Measurements from ENCODE around the gene RASAL2. TPM values are rescaled to one million over a fixed set of nuclear protein-coding genes. Genes with fewer than 3 reads are reported as not detected.
A peak's percentile ranks its signal among the peaks of the same experiment; 100 is the strongest.

RASAL2 gene
- total and polyA plus RNA-seq, 2 donors (not counting 1 experiment from before 2014, with no cell fraction given): 0.12 TPM; not detected in 1

GRCh38 chr1:178405137-178405536 lies 311.2 kb downstream of the RASAL2 start:
- no peak overlapping the region for H3K27ac ChIP-seq (ENCODE audit: low read length in 2 of 2)
- H3K27me3 Mint-ChIP-seq: peaks cover 8% of the 10 kb centered on the region
- H4K20me1 ChIP-seq (ENCODE audit: control insufficient read depth, insufficient read depth, low read length, poor library complexity, severe bottlenecking): no peaks in the 10 kb centered on the region
- no peaks in the 10 kb centered on the region for H3K9me3 Mint-ChIP-seq (ENCODE audit: insufficient read depth)
- DNase-seq (no peak), ATAC-seq (ENCODE audit: low read depth) (no peak)
- ChIA-PET POLR2A (no interaction called here), CTCF (no interaction called here)
- no peaks in the 10 kb centered on the region for H3K36me3 ChIP-seq (replicated peaks in 1 of 2; ENCODE audit: control extremely low read depth in 1 of 2, control insufficient read depth in 1 of 2, extremely low read depth in 1 of 2, insufficient read depth in 2 of 2, low read length in 1 of 2)
- H3K4me3 ChIP-seq (ENCODE audit: control extremely low read depth in 1 of 5, extremely low read depth in 1 of 5, insufficient read depth in 1 of 5, low read depth in 2 of 5, low read length in 4 of 5): no peak overlapping the region
- no peak overlapping the region for H2AFZ ChIP-seq (ENCODE audit: insufficient read depth, low read depth, low read length, poor library complexity, severe bottlenecking)
- H3K9me3 ChIP-seq (ENCODE audit: control extremely low read depth in 1 of 3, control insufficient read depth in 2 of 3, insufficient read depth in 1 of 3, low read length in 2 of 3): no peaks in the 10 kb centered on the region
- no peak overlapping the region for H3K9ac ChIP-seq (ENCODE audit: low read length)
- 100% methylated on average over 1 of the region's 1 CpG for WGBS (ENCODE audit: insufficient coverage)
- H3K27ac Mint-ChIP-seq: no peak overlapping the region
- no peaks in the 10 kb centered on the region for H3K79me2 ChIP-seq (ENCODE audit: control insufficient read depth, insufficient read depth, low read length)
- peaks cover 5% of the 10 kb centered on the region for H3K4me1 Mint-ChIP-seq
- no peak overlapping the region for H3K4me3 Mint-ChIP-seq
- peaks cover 0 to 4% of the 10 kb centered on the region in 2 donors for H3K4me1 ChIP-seq (ENCODE audit: control insufficient read depth in 2 of 2, insufficient read depth in 2 of 2, low read length in 2 of 2)
- no peaks in the 10 kb centered on the region for H3K27me3 ChIP-seq (replicated peaks in 1 of 4; ENCODE audit: control extremely low read depth in 1 of 4, control insufficient read depth in 3 of 4, insufficient read depth in 4 of 4, low read length in 3 of 4)
- intact Hi-C loops (cut with micrococcal nuclease): no loop called here
- TF ChIP-seq EZH2 (IDR thresholded peaks at IDR 0.05; ENCODE audit: borderline replicate concordance, insufficient read depth, low read depth, low read length, poor library complexity, severe bottlenecking): no peak
- TF ChIP-seq CTCF (IDR thresholded peaks at IDR 0.05): no peak
- no peak overlapping the region for H3K4me2 ChIP-seq (replicated peaks; ENCODE audit: low read depth, low read length, poor library complexity, severe bottlenecking)

GRCh38 chr1:178407215-178407614 lies 313.3 kb downstream of the RASAL2 start:
- Mint-ChIP-seq H3K4me1 (peaks cover 18% of the 10 kb centered on the region), H3K4me3 (no peak overlapping the region), H3K27ac (no peak overlapping the region), H3K9me3 (ENCODE audit: insufficient read depth) (no peaks in the 10 kb centered on the region), H3K27me3 (peaks cover 10% of the 10 kb centered on the region)
- ChIA-PET CTCF (no interaction called here), POLR2A (no interaction called here)
- Histone ChIP-seq H2AFZ (ENCODE audit: insufficient read depth, low read depth, low read length, poor library complexity, severe bottlenecking) (peak overlapping the region; percentile 32), H4K20me1 (ENCODE audit: control insufficient read depth, insufficient read depth, low read length, poor library complexity, severe bottlenecking) (no peaks in the 10 kb centered on the region), H3K4me1 (ENCODE audit: control insufficient read depth in 2 of 2, insufficient read depth in 2 of 2, low read length in 2 of 2) (peaks cover 7 to 12% of the 10 kb centered on the region in 2 donors), H3K27ac (ENCODE audit: low read length in 2 of 2) (no peak overlapping the region), H3K79me2 (ENCODE audit: control insufficient read depth, insufficient read depth, low read length) (no peaks in the 10 kb centered on the region), H3K9ac (ENCODE audit: low read length) (no peak overlapping the region), H3K4me3 (ENCODE audit: control extremely low read depth in 1 of 5, extremely low read depth in 1 of 5, insufficient read depth in 1 of 5, low read depth in 2 of 5, low read length in 4 of 5) (no peak overlapping the region), H3K36me3 (replicated peaks in 1 of 2; ENCODE audit: control extremely low read depth in 1 of 2, control insufficient read depth in 1 of 2, extremely low read depth in 1 of 2, insufficient read depth in 2 of 2, low read length in 1 of 2) (no peaks in the 10 kb centered on the region), H3K27me3 (replicated peaks in 1 of 4; ENCODE audit: control extremely low read depth in 1 of 4, control insufficient read depth in 3 of 4, insufficient read depth in 4 of 4, low read length in 3 of 4) (no peaks in the 10 kb centered on the region), H3K9me3 (ENCODE audit: control extremely low read depth in 1 of 3, control insufficient read depth in 2 of 3, insufficient read depth in 1 of 3, low read length in 2 of 3) (no peaks in the 10 kb centered on the region), H3K4me2 (replicated peaks; ENCODE audit: low read depth, low read length, poor library complexity, severe bottlenecking) (no peak overlapping the region)
- DNase-seq: no peak
- intact Hi-C loops (cut with micrococcal nuclease): no loop called here
- ATAC-seq (ENCODE audit: low read depth): no peak
- TF ChIP-seq EZH2 (IDR thresholded peaks at IDR 0.05; ENCODE audit: borderline replicate concordance, insufficient read depth, low read depth, low read length, poor library complexity, severe bottlenecking) (no peak), CTCF (IDR thresholded peaks at IDR 0.05) (no peak)
- no CpG with 5 or more reads among the region's 2 CpGs for WGBS (ENCODE audit: insufficient coverage)
